ENCODE measurements around the gene SSUH2.

DNA sequence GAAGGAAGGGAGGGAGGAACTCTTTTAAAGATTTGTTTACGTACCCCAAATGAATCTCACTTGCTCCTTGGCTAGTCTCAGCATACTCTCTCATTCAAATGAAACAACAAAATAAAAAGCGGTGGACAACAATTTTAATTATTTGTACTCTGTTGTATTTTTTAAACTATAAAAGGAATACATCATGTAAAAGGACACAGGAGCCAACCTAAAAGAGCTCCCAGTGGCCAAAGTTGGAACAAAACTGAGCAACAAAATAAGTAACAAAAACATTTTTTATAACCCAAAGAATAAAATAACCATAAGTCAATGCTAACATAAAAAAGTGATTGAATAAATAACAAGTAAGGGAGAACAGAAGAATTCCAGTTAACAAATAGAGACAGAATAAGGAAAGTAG is 24.4 kb upstream of the SSUH2 start:
- TF ChIP-seq, protein P1, sequence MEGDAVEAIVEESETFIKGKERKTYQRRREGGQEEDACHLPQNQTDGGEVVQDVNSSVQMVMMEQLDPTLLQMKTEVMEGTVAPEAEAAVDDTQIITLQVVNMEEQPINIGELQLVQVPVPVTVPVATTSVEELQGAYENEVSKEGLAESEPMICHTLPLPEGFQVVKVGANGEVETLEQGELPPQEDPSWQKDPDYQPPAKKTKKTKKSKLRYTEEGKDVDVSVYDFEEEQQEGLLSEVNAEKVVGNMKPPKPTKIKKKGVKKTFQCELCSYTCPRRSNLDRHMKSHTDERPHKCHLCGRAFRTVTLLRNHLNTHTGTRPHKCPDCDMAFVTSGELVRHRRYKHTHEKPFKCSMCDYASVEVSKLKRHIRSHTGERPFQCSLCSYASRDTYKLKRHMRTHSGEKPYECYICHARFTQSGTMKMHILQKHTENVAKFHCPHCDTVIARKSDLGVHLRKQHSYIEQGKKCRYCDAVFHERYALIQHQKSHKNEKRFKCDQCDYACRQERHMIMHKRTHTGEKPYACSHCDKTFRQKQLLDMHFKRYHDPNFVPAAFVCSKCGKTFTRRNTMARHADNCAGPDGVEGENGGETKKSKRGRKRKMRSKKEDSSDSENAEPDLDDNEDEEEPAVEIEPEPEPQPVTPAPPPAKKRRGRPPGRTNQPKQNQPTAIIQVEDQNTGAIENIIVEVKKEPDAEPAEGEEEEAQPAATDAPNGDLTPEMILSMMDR (IDR thresholded peaks at IDR 0.05) = peak in 2 of 3 experiments; percentile 12 to 22
- no peak for TF ChIP-seq POLR2A (IDR thresholded peaks at IDR 0.05)

Measured in testis (tissue), 2 donors.